Measurements from ENCODE around the gene ALDH1L2.

Gene ALDH1L2

GRCh38 chr12:105069936-105070702, 14.1 kb downstream of the ALDH1L2 start:
- no peaks in the 10 kb centered on the region for H3K9me3 Mint-ChIP-seq
- H3K27ac Mint-ChIP-seq = no peak overlapping the region
- H3K27me3 Mint-ChIP-seq = no peaks in the 10 kb centered on the region
- H3K4me3 Mint-ChIP-seq = no peak overlapping the region
- H3K36me3 Mint-ChIP-seq (ENCODE audit: low read depth) = no peaks in the 10 kb centered on the region
- no peaks in the 10 kb centered on the region for H3K4me1 Mint-ChIP-seq (ENCODE audit: low read depth)

GRCh38 chr12:105067511-105068031, 16.7 kb downstream of the ALDH1L2 start:
- no peaks in the 10 kb centered on the region for H3K36me3 Mint-ChIP-seq (ENCODE audit: low read depth)

DNA sequence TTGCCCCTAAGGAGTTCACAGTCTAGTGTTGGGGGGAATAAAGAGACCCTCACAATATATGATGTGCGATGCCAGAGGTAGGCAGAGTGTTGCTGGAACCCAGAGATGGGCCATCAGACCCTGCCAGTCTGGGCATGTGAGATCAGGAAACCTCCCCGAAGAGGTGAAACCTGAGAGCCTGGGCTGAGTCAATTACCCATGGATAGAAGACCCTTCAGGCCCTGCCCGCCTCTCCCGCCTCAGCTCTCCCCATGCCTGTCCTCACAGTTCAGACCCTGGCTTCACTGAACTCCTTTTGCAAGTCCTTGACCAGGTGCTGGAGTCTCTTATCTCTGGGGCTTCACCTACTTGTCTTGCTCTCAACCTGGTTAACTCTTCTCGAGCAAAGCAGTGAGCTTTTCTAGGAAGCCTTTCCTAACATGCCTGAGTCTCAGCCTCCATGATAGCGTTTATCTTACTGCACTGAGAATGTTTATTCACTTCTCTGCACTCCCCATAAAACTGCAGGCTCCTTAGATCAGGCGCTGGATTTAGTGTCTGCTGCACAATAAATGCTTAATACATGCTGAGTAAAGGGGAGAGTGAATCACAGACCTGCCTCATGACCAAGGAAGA, 19.6 kb downstream of the ALDH1L2 start:
- no peaks in the 10 kb centered on the region for H3K27me3 Mint-ChIP-seq
- H3K9me3 Mint-ChIP-seq = no peaks in the 10 kb centered on the region
- no peaks in the 10 kb centered on the region for H3K4me1 Mint-ChIP-seq (ENCODE audit: low read depth)
- no peak overlapping the region for H3K27ac Mint-ChIP-seq
- no peak overlapping the region for H3K4me3 Mint-ChIP-seq
- no peaks in the 10 kb centered on the region for H3K36me3 Mint-ChIP-seq (ENCODE audit: low read depth)

More at GRCh38 chr12:105067511-105068031, 16.7 kb downstream of the ALDH1L2 start:
- Mint-ChIP-seq H3K27me3 (no peaks in the 10 kb centered on the region), H3K4me3 (no peak overlapping the region), H3K9me3 (no peaks in the 10 kb centered on the region), H3K27ac (no peak overlapping the region), H3K4me1 (ENCODE audit: low read depth) (no peaks in the 10 kb centered on the region)

DNA sequence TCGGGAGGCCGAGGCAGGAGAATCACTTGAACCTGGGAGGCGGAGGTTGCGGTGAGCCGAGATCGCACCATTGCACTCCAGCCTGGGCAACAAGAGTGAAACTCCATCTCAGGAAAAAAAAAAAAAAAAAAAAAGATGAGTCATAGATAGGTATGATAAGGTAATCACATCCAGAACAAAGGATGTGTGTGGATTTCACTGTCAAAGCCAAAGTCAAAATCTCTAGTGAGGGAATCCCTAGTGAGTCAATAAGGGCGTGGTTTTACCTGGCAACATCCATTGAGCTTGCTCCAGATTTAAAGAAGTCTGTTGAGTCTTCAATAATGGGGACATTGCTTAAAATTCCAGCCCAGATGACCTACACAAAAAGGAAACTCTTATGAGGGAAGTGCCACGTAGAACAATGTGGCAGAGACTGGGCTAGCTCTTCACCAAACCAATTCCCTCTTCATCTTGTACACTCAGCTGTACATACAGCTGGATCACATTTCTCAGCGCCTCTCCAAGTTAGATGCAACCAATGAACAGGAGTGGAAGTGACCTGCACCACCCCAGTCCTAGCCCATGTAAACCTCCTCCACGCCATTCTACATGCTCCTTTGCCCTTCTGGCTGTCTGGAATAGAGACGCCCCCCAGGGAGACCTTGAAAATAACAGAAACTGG, 23.4 kb downstream of the ALDH1L2 start:
- H3K36me3 Mint-ChIP-seq (ENCODE audit: low read depth) = peaks cover 3% of the 10 kb centered on the region
- H3K4me3 Mint-ChIP-seq = no peak overlapping the region
- no peak overlapping the region for H3K27ac Mint-ChIP-seq
- H3K27me3 Mint-ChIP-seq = no peaks in the 10 kb centered on the region
- H3K4me1 Mint-ChIP-seq (ENCODE audit: low read depth) = peaks cover 5% of the 10 kb centered on the region
- peaks cover 8% of the 10 kb centered on the region for H3K9me3 Mint-ChIP-seq

DNA sequence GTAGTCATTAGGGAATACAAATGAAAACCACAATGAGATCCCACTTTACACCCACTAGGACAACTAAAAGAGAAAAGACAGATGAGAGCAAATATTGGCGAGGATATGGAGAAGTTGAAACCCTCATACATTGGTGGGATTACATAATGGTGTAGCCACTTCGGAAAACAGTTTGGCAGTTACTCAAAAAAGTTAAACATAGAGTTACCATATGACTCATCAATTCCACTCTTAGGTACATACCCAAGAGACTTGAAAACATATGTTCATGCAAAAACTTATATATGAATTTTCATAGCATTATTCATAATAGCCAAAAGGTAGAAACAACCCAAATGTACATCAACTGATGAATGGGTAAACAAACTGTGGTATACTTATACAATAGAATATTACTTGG, 27.1 kb downstream of the ALDH1L2 start:
- H3K27ac Mint-ChIP-seq = peak overlapping the region; percentile 41

DNA sequence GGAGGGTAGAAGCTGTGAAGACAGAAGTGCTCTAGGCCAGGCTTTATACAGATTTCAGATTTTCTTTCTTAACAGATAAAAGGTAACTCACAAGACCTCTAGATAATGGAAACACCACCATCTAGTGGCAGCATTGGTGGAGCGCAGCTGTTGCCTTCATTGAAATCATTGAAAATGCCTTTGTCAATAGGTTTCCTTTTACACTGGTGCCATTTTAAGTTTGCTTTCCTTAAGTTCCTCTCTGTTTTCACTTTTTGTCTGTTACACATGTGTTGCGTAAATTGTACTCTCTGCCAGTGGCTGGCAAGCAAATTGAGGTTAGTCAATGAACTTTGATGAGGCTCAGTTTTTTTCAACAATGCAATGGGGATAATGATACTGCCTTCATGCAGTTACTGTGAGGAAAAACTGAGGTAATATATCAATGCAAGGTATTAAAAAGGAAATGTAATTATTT, 31.1 kb downstream of the ALDH1L2 start:
- no peak overlapping the region for H3K27ac Mint-ChIP-seq
- peaks cover 15% of the 10 kb centered on the region for H3K9me3 Mint-ChIP-seq
- peaks cover 5% of the 10 kb centered on the region for H3K4me1 Mint-ChIP-seq (ENCODE audit: low read depth)
- H3K4me3 Mint-ChIP-seq = no peak overlapping the region
- no peaks in the 10 kb centered on the region for H3K27me3 Mint-ChIP-seq
- peaks cover 9% of the 10 kb centered on the region for H3K36me3 Mint-ChIP-seq (ENCODE audit: low read depth)

More for the DNA sequence above, 27.1 kb downstream of the ALDH1L2 start:
- H3K9me3 Mint-ChIP-seq = peaks cover 15% of the 10 kb centered on the region
- H3K4me3 Mint-ChIP-seq = no peak overlapping the region
- peaks cover 9% of the 10 kb centered on the region for H3K36me3 Mint-ChIP-seq (ENCODE audit: low read depth)
- no peaks in the 10 kb centered on the region for H3K27me3 Mint-ChIP-seq
- peaks cover 5% of the 10 kb centered on the region for H3K4me1 Mint-ChIP-seq (ENCODE audit: low read depth)

GRCh38 chr12:105051981-105052380, 32.3 kb downstream of the ALDH1L2 start:
- H3K27ac Mint-ChIP-seq = no peak overlapping the region

DNA sequence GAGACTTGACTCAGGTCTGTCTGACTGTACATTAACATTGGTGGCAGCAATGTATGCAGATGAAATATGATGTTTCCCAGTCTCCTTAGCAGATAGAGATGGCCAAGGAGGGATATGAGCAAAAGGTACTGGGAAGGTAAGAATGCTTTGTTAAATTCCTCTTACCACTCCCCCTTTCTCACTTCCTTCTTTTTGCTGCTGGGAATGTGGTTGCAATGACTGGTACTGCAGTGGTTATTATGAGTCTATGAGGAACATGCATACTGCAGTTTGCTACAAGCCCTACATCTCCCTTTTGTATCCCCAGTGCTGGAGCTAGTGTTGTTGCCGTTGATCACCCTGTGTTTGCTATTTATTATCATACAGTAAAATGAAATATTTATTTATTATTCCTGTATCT, 35.9 kb downstream of the ALDH1L2 start:
- Mint-ChIP-seq H3K4me1 (ENCODE audit: low read depth) (no peaks in the 10 kb centered on the region), H3K4me3 (no peak overlapping the region), H3K27me3 (no peaks in the 10 kb centered on the region), H3K36me3 (ENCODE audit: low read depth) (peaks cover 6% of the 10 kb centered on the region), H3K27ac (no peak overlapping the region), H3K9me3 (no peaks in the 10 kb centered on the region)

More at GRCh38 chr12:105051981-105052380, 32.3 kb downstream of the ALDH1L2 start:
- Mint-ChIP-seq H3K36me3 (ENCODE audit: low read depth) (peaks cover 14% of the 10 kb centered on the region), H3K27me3 (no peaks in the 10 kb centered on the region), H3K9me3 (peaks cover 13% of the 10 kb centered on the region), H3K4me1 (ENCODE audit: low read depth) (peaks cover 3% of the 10 kb centered on the region), H3K4me3 (no peak overlapping the region)

- Mint-ChIP-seq H3K4me3 (no peak overlapping the region), H3K4me1 (ENCODE audit: low read depth) (no peaks in the 10 kb centered on the region), H3K27me3 (no peaks in the 10 kb centered on the region), H3K27ac (no peak overlapping the region), H3K36me3 (ENCODE audit: low read depth) (peaks cover 6% of the 10 kb centered on the region), H3K9me3 (no peaks in the 10 kb centered on the region)
Measured at GRCh38 chr12:105047308-105047707, 37.0 kb downstream of the ALDH1L2 start.

DNA sequence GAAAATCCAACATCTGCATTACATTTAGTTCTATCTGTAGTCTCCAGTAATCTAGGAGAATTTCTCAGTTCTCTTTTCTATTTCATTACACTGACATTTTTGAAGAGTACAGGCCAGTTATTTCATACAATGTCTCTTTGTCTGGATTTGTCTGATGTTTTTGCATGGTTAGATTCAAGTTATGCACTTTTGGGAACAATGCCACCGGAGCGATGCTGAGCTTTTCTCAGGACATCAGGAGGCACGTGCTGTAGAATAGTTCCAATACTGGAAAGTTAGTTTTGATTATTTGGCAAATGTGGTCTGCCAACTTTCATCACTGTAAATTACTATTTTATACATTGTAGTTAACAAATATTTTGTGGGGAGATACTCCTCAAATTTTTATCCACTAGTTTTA, 43.1 kb downstream of the ALDH1L2 start:
- Mint-ChIP-seq H3K27ac (no peak overlapping the region), H3K27me3 (no peaks in the 10 kb centered on the region), H3K36me3 (ENCODE audit: low read depth) (no peaks in the 10 kb centered on the region), H3K9me3 (no peaks in the 10 kb centered on the region), H3K4me3 (no peak overlapping the region), H3K4me1 (ENCODE audit: low read depth) (peaks cover 19% of the 10 kb centered on the region)

- no peaks in the 10 kb centered on the region for H3K27me3 Mint-ChIP-seq
- peaks cover 19% of the 10 kb centered on the region for H3K4me1 Mint-ChIP-seq (ENCODE audit: low read depth)
- no peak overlapping the region for H3K27ac Mint-ChIP-seq
- no peak overlapping the region for H3K4me3 Mint-ChIP-seq
- H3K36me3 Mint-ChIP-seq (ENCODE audit: low read depth) = no peaks in the 10 kb centered on the region
- H3K9me3 Mint-ChIP-seq = no peaks in the 10 kb centered on the region
Measured at GRCh38 chr12:105040476-105040875, 43.8 kb downstream of the ALDH1L2 start.

- peaks cover 43% of the 10 kb centered on the region for H3K4me1 Mint-ChIP-seq (ENCODE audit: low read depth)
- H3K4me3 Mint-ChIP-seq = no peak overlapping the region
- no peaks in the 10 kb centered on the region for H3K9me3 Mint-ChIP-seq
- H3K27me3 Mint-ChIP-seq = no peaks in the 10 kb centered on the region
- peak overlapping the region; percentile 81 for H3K27ac Mint-ChIP-seq
- peaks cover 5% of the 10 kb centered on the region for H3K36me3 Mint-ChIP-seq (ENCODE audit: low read depth)
Measured at GRCh38 chr12:105036937-105037649, 47.2 kb downstream of the ALDH1L2 start.

DNA sequence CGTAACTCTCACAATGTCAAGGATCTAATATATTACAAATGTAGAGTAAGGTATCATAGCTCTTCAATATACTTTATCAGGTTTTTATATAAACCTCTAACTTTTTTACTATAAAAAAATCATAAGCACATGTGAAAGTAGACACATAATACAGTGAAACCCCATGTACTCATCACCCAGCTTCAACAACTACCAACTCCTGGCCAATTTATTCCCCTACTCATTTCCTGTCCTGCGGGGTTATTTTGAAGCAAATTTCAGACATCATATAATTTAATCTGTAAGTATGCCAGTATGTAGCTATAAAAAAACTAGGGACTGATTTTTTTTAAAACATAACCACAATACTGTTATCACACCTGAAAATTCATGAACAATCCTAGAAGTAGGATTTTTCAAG, 50.4 kb downstream of the ALDH1L2 start:
- H3K4me1 Mint-ChIP-seq (ENCODE audit: low read depth) = peaks cover 56% of the 10 kb centered on the region
- peaks cover 9% of the 10 kb centered on the region for H3K36me3 Mint-ChIP-seq (ENCODE audit: low read depth)
- peak overlapping the region; percentile 78 for H3K27ac Mint-ChIP-seq
- no peaks in the 10 kb centered on the region for H3K9me3 Mint-ChIP-seq
- no peak overlapping the region for H3K4me3 Mint-ChIP-seq
- H3K27me3 Mint-ChIP-seq = no peaks in the 10 kb centered on the region

GRCh38 chr12:105032703-105033357, 51.4 kb downstream of the ALDH1L2 start:
- H3K27me3 Mint-ChIP-seq = no peaks in the 10 kb centered on the region
- H3K4me3 Mint-ChIP-seq = no peak overlapping the region
- peaks cover 49% of the 10 kb centered on the region for H3K4me1 Mint-ChIP-seq (ENCODE audit: low read depth)
- H3K27ac Mint-ChIP-seq = no peak overlapping the region
- H3K36me3 Mint-ChIP-seq (ENCODE audit: low read depth) = peaks cover 10% of the 10 kb centered on the region
- no peaks in the 10 kb centered on the region for H3K9me3 Mint-ChIP-seq

All from stimulated activated naive CD8-positive, alpha-beta T cell treated with anti-CD3 and anti-CD28 coated beads, Interleukin-15, Interleukin-2, amounts not matched to agents 100 ng/mL and 50 ng/mL, for 24 hours (primary cell).